Body of pancreas (tissue), 4 donors: ENCODE data around the gene PPM1H.

Experiments used
- CTCF ChIP-seq, 7 experiments: fragments of 450-650 bp in 4 of 7; fragments of 200-600 bp in 3 of 7; sonication (generic) in 3 of 7; IDR thresholded peaks; one replicate each; pipeline ENCODE4 v1.5.1; 2016 to 2019; ENCODE audit warnings: antibody characterized with exemption in 7 of 7
- POLR2A ChIP-seq, 3 donors: fragments of 450-650 bp; IDR thresholded peaks; one replicate each; pipeline ENCODE4 v1.6.1; 2016; ENCODE audit warnings: antibody characterized with exemption in 3 of 3, mild to moderate bottlenecking in 2 of 3

GRCh38 chr12:62801796-62802195, 133.2 kb downstream of the PPM1H start:
- TF ChIP-seq POLR2A (IDR thresholded peaks at IDR 0.05) (no peak), CTCF (IDR thresholded peaks at IDR 0.05) (no peak)
